DLD1 (cell line): ENCODE data around the gene IL12RB2.

ENCODE experiments used
- in situ Hi-C: cut with HindIII; loops from 2 replicates; pipeline ENCODE4 v1.10.0; 2017; ENCODE audit warnings: low sequenced_read_pairs

The IL12RB2 gene

DNA sequence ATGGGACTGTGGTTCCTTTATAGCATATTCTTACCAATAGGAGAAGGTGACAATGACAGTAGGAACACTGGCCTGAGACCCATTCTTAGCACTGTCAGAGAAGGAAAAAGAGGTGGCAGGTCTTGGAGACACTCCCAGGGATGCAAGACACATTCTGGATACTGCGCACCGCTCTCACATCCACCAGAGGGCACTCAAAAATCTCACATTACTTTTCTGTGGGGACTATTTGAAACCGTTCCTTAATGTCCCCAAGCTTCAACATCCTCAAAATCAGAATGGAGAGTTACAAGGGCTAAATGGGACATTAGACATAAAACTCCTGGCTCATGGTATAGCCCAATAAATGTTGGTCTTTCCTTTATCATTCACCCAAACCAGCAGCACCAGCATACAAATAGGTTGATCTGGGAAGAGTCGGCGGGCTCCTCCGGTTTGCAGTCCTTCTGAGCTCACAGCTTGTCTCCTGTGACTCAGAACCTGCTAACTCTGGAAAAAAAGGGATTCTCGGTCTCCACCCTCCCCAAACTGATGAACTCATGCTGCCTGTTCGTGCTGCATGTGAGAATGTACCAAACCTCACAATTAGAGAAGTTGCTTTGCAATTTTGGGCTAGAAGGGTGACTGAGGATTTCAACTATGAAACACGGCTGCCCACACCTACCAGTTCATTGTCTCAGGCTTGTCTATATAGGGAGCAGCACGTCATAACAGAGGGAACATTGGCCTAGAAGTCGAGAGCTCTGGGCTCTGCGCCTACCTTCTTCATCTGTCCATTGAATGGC is 40.2 kb downstream of the IL12RB2 start:
- in situ Hi-C loops = loop anchor here (5.0 kb wide), 1 partner anchor 154 kb away; no protein-coding TSS in a partner anchor

DNA sequence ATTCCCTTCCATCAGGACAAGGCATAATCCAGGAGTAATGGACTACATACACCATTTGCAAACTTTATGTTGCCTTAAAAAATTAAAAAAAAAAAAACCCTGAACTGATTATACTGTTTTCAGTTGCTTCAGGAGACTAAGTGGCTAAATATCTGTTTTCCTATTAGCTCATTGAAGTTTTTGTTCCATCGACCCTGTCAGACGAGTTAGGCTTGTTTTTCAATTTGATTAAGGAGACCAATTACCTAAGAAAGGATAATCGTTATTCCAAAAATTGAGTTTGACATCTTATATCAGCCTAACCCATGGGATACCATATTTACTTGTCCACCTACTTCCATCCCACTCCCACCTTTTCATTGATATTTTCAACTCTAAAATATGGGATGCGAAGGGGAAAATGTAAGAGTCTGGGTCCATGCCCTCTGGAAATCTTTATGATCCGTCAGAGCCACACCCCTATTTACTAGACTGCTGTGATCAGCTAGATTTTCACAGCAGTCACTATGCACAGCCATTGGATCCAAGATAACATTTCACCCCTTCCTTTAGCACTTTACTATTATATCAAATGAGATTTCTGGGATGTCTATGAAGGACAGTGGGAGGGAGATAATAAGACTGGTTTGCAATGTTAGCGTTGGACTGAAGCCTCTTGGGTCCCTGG is 41.0 kb downstream of the IL12RB2 start:
- in situ Hi-C loops = loop anchor here (5.0 kb wide), 1 partner anchor 154 kb away; no protein-coding TSS in a partner anchor

DNA sequence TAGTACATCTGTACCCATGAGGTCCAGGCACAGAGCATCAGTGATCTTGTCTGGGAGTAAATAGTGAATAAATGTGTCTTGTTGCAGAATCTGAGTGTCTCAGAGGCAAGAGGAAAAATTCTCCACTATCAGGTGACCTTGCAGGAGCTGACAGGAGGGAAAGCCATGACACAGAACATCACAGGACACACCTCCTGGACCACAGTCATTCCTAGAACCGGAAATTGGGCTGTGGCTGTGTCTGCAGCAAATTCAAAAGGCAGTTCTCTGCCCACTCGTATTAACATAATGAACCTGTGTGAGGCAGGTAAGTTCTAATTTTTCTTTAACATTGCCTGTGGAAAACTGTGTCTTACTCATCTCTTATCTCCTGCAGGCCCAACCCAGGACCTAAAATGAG is 43.1 kb downstream of the IL12RB2 start:
- in situ Hi-C loops = no loop called here

DNA sequence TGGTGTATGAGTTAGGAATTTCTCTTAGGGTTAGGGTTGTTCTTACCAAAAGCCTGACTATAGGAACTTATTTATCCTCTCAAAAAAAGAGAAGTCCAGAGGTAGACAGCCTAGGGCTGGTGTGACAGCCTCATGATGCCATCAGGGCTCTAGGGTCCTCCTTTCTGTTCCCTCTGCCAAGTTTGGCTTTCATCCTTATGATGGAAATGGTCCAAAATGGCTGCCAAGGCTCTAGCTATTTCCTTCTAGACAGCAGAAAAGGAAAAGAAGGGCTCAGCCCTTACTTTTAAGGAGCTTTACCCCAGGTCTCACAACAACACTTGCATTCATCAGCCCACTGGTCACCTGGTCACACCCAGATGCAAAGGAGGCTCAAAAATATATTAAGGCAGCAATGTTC is 44.5 kb downstream of the IL12RB2 start:
- in situ Hi-C loops = no loop called here

DNA sequence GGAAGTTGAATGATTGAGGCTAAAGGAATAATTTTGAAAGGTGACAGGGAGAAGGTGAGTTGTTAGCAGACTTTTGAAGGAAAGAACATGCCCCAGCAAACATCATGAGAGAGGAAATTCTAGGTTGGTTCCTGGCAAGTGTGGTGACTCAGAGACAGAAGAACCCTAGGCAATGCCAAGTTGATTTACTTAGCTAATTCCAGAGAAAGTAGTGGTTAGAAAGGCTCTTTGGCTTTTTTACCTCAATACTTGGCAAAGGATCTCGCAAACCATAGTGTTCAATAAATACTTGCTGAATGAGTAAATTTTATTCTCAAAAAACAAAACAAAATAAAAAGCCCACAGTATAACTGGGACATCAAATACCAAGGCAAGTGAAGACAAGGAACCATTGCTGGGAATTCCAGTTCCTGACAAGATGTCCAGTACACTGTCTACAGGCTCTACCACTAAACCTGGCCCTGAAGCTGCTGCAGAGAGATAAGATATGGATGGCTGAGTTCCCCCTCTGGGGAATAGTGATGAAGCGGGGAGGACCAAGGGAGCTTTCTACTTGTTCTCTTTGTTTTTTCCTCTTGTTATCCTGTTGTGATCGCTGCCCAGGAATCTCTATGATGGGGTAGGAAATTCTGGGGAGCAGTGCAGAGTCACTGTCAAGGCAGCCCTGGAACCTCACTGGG is 48.2 kb downstream of the IL12RB2 start:
- in situ Hi-C loops = no loop called here

DNA sequence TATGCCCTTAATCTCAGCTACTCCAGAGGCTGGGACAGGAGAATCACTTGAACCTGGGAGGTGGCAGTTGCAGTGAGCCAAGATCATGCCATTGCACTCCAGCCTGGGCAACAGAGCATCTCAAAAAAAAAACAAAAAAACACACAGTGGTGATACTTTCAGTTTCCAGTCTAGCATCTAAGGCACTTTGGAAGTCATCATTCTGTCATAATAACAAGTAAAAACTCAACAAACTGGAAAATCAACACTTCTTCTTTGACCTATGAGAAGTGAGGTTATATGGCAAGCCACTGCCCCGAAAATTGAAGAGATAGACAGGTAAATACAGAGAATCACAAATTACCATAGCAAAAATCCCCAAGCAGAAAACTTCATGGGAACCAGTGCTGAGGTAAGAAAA is 51.9 kb downstream of the IL12RB2 start:
- in situ Hi-C loops = no loop called here

DNA sequence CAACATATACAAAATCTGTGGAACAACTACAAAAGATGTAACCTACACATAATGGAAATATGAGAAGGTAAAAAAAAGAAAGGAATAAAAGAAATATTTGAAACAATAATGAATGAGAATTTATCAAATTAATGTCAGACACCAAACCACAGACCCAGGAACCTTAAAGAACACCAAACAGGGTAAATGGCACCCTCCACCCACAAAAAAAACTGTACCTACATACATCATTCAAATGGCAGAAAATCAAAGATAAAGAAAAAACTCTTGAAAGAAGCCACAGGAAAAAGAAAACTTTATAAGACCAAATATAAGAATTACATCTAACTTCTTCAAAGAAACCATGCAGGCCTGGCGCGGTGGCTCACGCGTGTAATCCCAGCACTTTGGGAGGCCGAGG is 54.0 kb downstream of the IL12RB2 start:
- in situ Hi-C loops = no loop called here

DNA sequence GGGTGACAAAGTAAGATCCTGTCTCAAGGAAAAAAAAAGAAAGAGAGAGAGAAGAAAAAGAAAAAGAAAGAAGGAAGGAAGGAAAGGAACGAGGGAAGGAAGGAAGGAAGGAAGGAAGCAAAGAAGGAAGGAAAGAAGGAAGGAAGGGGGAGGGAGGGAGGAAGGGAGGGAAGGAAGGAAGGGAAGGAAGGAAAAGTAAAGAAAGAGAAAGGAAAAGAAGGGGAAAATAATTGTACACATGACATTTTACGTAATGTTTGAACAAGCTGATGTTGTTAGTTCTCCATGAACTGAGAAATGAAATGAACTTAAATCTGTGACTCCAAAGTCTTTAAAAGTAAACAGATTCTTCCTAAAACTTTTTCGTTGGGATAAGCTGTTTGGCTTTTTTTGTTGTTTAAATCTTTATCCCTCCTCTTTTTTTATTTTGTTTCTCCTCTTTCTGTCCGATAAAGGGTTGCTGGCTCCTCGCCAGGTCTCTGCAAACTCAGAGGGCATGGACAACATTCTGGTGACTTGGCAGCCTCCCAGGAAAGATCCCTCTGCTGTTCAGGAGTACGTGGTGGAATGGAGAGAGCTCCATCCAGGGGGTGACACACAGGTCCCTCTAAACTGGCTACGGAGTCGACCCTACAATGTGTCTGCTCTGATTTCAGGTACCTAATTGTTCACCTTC is 59.8 kb downstream of the IL12RB2 start:
- in situ Hi-C loops = no loop called here

DNA sequence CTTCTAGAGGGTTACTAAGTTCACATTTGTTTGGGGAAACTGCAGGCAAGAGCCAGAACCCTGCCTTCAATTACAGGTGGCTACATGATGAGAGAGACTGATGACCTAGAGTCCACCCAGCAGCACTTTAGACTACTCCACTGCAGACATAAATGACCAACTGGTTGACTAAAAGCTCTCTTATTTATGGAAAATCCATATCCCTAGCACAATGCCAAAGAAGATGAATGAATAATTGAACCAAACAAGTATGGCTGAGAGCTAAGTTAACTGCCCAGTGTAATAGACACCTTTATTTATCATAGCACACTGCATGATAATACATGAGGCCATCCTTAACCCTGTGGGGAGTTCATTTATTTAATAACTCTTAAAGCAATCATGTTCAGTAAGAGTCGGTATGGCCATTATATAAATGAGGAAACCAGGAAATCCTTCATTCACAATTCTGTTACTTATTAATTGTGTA is 60.4 kb downstream of the IL12RB2 start:
- in situ Hi-C loops = no loop called here

DNA sequence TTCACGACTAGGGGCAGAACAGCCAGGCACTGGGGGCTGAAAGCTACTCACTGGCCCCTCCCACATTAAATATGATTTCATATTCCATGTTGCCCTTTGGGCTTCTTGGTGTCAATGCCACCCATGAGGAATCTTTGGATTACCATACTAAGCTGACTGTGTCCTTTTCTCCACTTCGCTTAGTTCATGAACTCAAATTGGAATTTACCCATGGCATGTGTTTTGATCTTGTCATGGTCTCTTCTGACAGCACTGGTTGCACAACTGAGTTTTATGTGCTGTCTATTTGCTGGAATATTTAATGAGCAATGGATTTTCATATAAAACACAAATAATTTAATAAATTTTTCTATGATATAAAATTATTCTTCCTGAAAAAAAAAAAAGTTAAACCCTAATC is 63.4 kb downstream of the IL12RB2 start:
- in situ Hi-C loops = no loop called here

DNA sequence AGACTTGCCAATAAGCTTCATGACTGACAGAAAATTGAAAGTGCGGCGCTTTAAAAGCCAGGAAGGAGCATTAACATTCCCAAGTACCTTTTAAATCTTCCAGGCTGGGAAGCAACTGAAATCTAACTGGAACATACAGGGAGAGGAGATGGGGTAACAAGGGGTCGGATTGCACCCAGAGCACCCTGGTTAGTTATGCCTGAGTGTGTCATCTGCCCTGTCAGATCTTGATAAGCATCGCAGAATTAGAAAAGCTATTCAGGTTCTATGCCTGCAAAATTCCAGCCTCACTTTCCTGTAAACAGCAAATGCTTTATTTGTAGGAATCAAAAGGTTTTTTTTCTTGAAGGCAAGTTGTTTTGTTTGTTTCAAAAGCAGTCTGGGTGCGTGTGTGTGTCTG is 64.0 kb downstream of the IL12RB2 start:
- in situ Hi-C loops = no loop called here

DNA sequence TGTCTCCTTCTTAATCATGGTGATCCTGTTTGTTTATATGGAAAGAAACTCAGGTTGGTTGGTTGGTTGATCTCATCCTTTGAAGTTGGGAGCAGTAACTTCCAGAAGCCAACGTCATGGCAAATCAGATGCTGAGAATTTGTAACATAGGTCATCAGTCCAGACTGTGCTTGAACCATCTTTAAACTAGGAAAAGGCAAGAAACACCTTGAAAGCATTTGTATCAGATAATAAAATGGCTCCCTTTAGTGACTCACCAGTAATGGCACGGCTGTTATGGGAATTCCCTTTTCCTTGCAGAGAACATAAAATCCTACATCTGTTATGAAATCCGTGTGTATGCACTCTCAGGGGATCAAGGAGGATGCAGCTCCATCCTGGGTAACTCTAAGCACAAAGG is 64.5 kb downstream of the IL12RB2 start:
- in situ Hi-C loops = no loop called here

DNA sequence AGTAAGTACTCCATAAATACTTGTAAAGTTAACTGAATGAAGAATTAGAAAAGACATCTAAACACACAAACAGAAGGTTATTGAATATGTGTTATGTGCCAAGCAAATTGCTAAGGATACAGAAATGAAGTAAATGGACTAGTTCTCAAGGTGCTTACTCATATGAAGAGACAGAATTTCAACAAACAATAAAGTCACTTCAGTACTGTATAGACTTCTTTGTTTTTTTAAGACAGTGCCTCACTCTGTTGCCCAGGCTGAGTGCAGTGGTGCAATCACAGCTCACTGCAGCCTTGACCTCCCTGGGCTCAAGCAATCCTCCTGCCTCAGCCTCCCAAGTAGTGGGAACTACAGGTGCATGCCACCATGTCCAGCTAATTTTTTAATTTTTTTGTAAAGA is 65.2 kb downstream of the IL12RB2 start:
- in situ Hi-C loops = no loop called here

DNA sequence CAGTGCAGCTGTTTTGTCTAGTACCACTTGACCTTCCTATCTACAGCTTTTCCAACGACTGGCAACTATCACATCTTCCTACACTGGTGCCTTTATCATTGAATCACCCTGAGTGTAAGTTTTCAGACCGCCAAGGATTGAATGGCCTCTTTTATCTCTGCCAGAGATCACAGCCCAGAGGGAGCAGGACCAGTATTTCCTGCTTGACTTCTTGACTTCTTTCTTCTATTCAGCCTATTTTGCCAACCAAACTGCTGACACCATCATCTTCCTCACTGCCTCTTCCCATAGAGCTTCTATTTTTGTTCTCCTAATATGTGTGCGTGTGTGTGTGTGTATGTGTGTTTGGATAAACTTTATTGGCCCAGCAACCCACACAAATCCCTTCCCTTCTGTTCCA is 68.7 kb downstream of the IL12RB2 start:
- in situ Hi-C loops = no loop called here

DNA sequence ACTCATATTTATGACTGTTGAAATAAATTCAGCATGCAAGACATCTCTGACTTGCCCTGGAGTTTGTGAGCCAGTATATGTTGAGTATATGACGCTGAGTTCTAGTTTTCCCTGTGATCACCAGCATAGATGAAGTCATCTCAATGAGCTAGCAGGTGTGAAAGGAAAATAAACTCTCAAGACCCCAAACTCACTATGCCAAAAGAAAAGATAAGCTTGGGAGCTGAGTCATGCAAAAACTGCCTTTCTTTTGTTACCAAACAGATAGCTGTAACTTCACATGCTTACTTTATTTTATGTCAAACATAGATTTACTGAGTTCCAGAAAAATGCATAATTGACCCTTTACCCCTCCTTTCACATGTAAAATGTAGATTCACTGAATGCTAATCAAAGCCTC is 69.6 kb downstream of the IL12RB2 start:
- in situ Hi-C loops = no loop called here

DNA sequence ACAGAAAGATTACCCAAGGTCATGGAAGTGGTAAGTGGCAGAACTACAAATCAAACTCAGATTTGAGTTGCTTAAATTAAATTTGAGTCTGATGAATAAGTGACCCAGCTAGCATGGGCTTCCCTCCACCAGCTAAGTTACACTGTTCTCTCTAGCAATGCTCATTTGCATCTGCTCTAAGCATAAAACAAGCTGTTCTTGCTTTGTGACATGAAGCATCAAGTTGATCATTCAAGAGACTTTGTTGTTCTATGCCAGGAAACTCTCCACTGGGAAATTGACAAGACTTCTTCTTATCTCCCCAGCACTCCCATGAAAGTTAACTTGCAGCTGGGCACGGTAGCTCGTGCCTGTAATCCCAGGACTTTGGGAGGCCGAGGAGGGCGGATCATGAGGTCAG is 73.5 kb downstream of the IL12RB2 start:
- in situ Hi-C loops = no loop called here

DNA sequence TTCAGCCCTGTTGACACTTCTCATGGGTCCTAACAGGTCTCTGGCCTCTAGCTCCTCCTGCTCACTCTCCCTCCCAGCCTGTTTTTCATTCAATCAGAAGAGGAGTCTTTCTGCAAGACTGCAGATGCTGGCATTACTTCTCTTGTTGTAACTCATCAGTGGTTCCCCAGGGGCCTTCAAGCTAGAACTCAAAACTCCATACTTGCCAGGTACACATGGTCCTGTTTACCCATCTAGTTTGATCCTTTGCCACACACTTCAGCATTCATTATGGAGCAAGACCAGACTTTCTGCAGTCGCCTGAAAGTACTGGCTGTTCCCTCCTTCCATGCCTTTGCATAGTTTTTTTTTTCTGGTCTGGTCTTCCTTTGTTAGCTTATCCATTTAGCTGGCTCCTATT is 74.6 kb downstream of the IL12RB2 start:
- in situ Hi-C loops = no loop called here

DNA sequence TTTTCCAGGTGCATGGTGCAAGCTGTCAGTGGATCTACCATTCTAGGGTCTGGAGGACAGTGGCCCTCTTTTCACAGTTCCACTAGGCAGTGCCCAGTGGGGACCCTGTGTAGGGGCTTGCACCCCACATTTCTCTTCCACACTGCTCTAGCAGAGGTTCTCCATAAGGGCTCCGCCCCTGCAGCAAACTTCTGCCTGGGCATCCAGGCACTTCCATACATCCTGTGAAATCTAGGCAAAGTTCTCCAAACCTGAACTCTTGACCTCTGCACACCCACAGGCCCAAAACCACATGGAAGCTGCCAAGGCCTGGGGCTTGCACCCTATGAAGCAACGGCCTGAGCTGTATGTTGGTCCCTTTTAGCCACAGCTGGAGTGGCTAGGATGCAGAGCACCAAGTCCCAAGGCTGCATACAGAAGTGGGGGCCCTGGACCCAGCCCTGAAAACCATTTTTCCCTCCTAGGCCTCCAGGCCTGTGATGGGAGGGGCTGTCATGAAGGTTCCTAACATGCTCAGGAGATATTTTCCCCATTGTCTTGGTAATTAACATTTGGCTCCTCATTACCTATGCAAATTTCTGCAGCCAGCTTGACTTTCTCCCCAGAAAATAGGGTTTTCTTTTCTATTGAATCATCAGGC is 76.4 kb downstream of the IL12RB2 start:
- in situ Hi-C loops = no loop called here

DNA sequence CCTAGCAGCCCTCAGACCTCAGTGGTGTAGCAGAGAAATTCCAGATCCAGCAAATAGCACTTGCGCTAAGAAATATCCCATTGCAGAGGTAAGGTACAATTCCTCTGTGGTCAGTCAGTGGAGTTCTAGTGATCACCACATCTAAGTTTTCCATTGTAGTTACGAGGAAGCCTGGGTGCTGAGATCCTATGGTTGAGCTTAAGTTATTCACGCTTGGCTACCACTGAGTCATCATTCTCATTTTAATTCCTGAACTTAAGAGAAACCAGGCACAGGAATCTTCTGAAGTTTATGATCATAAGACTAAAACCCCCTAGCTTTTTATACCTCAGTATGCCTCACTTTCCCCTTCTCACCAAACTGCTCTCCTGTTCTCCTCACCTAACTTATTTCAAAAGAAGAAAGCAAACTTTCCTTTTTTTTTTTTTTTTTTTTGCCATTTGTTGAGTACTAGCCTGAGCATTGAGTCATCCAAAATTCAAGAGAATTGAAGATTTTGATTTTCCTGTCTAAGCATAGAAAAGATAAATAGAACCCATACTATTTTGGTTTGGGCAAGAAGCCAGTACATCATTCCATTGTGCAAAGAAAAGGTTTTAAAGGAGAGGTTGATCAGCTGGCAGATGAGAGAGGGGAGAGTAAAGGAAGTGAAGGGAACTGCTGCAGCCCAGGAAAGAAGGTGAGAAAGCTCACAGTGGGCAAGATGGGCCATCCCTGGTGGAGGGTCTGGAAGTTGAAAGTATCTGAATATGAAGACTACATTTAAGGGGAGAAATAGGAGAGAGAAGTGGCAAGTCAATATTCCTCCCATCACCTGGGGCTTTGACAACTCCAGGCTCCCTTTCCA is 82.6 kb downstream of the IL12RB2 start:
- in situ Hi-C loops = no loop called here

DNA sequence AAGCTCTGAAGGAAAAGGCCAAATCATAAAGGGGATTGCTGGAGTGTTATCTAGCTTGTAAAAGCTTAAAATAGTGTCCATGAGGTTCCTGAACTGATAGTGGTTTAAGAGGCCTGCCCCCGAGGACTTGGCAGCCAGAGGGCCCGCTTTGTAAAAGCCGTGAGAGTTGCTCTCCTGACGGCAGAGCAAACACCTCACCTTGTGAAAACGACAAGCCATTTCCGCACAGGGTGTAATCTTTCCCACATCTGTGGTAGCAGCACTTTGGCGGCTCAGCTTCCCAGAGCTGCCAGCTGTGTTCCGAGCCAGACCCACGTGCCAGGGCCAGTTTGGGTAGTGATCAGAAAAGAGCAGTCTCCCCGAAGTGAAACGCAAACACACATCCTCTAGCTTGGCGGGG is 85.6 kb downstream of the IL12RB2 start:
- in situ Hi-C loops = no loop called here
